ENCODE results near the gene GPS1.
A peak's percentile ranks its signal among the peaks of the same experiment; 100 is the strongest.

GPS1 gene

GRCh38 chr17:82092995-82093751 lies 41.5 kb downstream of the GPS1 start:
- DNase-seq, result no peak

GRCh38 chr17:82094931-82095776 lies 43.5 kb downstream of the GPS1 start:
- DNase-seq, result no peak

GRCh38 chr17:82095777-82096708 lies 44.3 kb downstream of the GPS1 start:
- no peak for DNase-seq

DNA sequence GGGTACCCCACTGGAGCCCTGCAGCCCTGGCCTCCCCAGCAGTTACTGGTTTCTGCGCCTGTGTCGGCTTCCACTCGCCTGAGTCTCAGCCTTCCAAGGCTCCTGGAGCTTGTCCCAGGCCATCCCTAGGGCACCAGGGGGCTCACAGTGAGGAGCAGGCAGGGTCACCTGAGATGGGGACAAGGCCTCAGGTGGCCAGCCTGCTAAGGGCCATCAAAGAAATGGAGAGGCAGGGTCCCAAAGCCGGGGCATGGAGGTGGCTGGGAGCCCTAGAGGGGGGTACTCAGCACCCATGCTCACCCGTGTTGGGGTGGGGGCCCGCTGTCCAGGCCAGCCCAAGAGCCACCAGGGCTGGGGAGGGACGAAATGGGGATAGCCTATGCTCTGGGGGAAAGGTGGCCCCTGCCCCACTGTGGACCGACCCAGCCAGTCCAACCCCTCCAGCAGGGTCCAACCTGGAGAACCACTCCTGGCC lies 45.0 kb downstream of the GPS1 start:
- no peak for DNase-seq

GRCh38 chr17:82097184-82097918 lies 45.7 kb downstream of the GPS1 start:
- DNase-seq, result peak; percentile 7

DNA sequence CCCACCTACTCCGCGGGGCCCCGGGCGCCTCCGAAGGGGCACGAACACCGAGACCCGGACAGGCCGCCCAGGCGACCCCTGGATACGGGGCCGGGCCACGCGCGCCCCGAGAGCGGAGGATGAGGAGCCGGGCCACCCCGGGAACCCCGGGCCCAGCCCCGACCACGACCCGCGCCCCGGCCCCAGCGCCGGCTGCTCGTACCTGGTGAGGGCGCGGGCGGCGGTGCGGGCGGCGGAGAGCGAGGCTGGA lies 46.1 kb downstream of the GPS1 start:
- DNase-seq, result no peak

- peak; percentile 86 for DNase-seq
These were observed 46.7 kb downstream of the GPS1 start, which contains the start of gene FASN for GRCh38 chr17:82098169-82098938. Gene FASN, minus strand, starts transcription at chr17:82098236. Its CDS starts 1,791 bp downstream, at chr17:82096445.

DNA sequence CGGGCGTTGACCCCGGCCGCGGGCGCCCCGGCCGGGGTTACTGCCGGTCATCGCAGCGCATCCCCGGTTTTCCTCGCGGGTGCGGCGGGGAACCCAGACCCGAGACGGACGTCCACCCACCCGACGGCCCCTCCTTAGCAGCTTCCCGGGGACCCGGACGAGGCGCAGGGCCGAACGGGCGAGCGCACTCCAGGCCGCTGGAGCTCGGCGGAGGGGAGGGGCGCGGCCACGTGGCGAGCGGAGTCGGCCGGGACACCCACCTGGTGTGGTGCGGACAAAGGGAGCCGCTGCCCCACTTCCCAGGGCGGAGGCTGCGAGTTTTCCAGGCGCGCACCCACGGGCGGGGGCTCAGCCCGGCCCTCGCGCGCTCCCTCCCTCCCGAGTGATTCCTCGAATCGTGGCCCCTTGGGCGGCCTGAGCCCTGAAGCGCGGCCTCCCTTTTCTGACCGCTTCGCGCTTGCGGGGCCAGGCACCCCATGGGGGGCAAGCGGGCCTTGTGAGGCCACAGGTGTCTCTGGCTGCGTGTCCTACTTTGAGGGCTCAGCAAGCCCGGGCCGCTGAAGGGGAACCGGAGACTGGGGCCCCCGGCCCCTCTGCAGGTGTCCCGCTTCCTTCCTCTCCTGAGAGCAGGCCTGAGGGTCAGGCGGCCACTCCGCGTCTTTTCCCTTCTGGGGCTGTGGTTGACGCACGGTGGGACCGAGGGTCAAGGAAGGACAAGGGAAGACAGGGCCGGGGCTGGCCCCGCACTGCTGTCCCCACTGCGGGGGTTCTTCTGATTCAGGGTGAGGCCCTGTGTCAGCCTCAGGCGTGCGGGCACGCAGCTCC lies 47.5 kb downstream of the GPS1 start:
- DNase-seq, result no peak

- DNase-seq, result no peak
These were observed 49.0 kb downstream of the GPS1 start for GRCh38 chr17:82100502-82101298.

- no peak for DNase-seq
These were observed 49.6 kb downstream of the GPS1 start for GRCh38 chr17:82101301-82101715.

- no peak for DNase-seq
These were observed 50.3 kb downstream of the GPS1 start for GRCh38 chr17:82101767-82102679.

- DNase-seq, result no peak
These were observed 52.1 kb downstream of the GPS1 start for GRCh38 chr17:82103553-82104451.

DNA sequence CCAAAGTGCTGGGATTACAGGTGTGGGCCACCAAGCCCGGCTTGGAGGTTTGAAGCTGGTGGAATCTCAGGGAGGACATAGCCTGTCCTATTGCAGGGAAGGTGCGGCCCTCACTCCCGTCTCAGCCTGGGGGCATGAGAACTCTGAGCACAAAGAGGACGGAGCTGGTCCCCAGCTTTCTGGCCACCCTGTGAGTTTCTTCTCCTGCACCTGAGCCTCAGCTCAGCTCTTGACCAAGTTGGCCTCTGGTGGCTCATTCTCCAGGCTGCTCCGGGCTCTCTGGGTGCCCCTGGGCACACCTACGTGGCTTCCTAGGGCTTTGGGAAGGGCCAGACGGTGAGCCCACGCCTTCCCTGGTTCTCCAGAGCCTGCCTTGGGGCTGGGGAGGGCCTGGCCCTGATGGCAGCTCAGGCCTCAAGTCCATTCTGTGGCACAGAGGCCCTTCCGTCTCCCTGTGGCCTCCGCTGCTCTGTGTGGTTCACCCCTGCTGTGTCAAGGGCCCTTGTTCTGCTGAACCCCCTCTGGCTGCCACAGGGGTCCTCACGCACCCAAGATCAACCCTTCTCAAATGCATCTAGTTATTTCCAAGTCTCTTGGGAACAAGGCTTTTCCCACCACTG lies 53.2 kb downstream of the GPS1 start:
- DNase-seq, result no peak

GRCh38 chr17:82105417-82105881 lies 53.8 kb downstream of the GPS1 start:
- DNase-seq, result no peak

DNA sequence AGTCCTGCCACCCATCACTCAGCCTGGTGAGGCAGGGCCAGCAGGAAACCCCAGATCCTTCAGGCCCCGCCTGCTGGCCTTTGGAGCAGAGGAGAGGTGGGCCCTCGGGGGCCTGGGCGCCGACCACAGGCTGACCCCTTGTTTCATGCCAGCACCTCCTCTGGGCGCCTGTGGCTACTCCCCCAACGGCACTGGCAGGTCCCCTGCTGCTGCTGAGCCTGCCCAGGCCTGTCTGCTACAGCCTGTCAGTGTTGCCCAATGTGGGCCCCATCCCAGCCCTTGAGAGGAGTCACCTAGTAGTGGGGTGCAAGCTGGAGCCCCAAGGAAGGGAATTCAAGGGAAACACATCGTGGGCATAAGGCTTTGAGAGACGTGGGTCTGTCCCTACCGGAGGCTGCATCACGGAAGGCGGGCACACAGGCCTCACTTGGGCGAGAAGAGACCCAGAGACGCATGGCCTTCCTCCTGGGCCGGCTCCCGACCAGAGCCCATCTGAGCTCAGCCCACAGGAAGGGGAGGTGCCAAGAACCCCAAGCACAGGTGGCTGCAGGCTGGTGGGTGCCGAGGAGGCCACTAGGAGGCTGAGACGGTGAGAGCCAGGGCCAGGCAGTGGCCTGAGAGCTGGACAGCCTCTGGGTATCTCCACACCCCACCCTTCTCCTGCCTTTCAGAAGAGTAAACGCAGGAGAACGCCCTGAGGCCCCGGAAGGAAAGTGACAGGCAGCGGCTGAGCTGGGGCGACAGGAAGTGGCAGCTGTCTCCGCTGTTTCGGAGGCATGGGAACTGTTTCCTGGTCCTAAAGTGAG lies 54.4 kb downstream of the GPS1 start:
- peak; percentile 13 for DNase-seq

- no peak for DNase-seq
These were observed 55.1 kb downstream of the GPS1 start for GRCh38 chr17:82106688-82107305.

Data from kidney glomerular epithelial cell (primary cell).